ENCODE results near the gene TNS3. TPM values are rescaled to one million over a fixed set of nuclear protein-coding genes. Genes with fewer than 3 reads are reported as not detected.
"Not testable (repeated sequence)": the region's sequence is repeated elsewhere in the genome, so short reads cannot be mapped to it uniquely, and the experiment has no call there.

TNS3 gene
- polyA plus RNA-seq, 1 donor = 66.7 TPM

GRCh38 chr7:47444376-47445098, 137.4 kb downstream of the TNS3 start:
- 92% methylated on average over 2 of the region's 14 CpGs for WGBS (ENCODE audit: insufficient coverage, low lambda C conversion rate)
- H3K27me3 ChIP-seq (ENCODE audit: control insufficient read depth, insufficient read depth, low read length) = no peaks in the 10 kb centered on the region
- H3K36me3 ChIP-seq (ENCODE audit: control insufficient read depth, insufficient read depth, low read length) = peaks cover 25% of the 10 kb centered on the region
- H3K4me3 ChIP-seq (ENCODE audit: low read length) = no peak overlapping the region
- no peak for DNase-seq
- peaks cover 48% of the 10 kb centered on the region for H3K4me1 ChIP-seq (ENCODE audit: control insufficient read depth, insufficient read depth, low read length)
- no peak overlapping the region for H3K27ac ChIP-seq (ENCODE audit: low read length)
- no peaks in the 10 kb centered on the region for H3K9me3 ChIP-seq (ENCODE audit: control insufficient read depth, low read depth, low read length)

DNA sequence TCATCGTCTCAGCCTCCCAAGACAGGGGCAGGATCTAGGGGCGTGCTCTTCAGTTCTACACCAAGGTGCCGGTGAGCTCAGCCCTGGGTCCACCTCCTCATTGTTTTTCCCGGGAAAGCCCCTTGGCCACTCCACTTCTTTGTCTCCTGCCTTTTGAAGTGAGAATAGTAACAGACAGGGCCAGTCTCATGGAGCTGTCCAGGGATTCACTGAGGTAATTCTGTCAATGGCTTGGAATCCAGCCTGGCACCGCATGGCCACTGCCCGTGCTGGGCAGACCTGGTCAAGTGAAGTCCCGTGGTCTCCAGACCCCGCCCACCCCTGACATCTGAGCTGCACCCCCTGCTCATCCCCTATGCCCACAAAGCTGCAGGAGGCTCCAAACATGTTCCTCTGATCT, 138.9 kb downstream of the TNS3 start:
- no peaks in the 10 kb centered on the region for H3K27me3 ChIP-seq (ENCODE audit: control insufficient read depth, insufficient read depth, low read length)
- WGBS (ENCODE audit: insufficient coverage, low lambda C conversion rate) = no CpG with 5 or more reads among the region's 8 CpGs
- no peaks in the 10 kb centered on the region for H3K9me3 ChIP-seq (ENCODE audit: control insufficient read depth, low read depth, low read length)
- H3K27ac ChIP-seq (ENCODE audit: low read length) = no peak overlapping the region
- no peak for DNase-seq
- peaks cover 33% of the 10 kb centered on the region for H3K36me3 ChIP-seq (ENCODE audit: control insufficient read depth, insufficient read depth, low read length)
- H3K4me3 ChIP-seq (ENCODE audit: low read length) = no peak overlapping the region
- H3K4me1 ChIP-seq (ENCODE audit: control insufficient read depth, insufficient read depth, low read length) = peaks cover 56% of the 10 kb centered on the region

DNA sequence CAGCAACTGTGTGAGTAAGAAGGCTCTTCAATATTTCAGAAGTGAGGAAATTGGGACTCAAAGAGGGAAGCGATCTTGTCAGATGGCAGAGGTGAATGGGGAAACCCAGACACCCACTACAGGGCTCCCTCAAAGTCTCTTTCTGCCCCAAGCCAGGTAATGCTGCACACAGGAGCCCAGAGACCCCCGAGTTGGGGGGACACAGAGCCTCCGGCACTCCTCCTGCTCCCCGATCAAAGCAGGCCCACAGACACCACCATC, 139.4 kb downstream of the TNS3 start:
- H3K4me1 ChIP-seq (ENCODE audit: control insufficient read depth, insufficient read depth, low read length) = peaks cover 56% of the 10 kb centered on the region
- no CpG with 5 or more reads among the region's 4 CpGs for WGBS (ENCODE audit: insufficient coverage, low lambda C conversion rate)
- peaks cover 32% of the 10 kb centered on the region for H3K36me3 ChIP-seq (ENCODE audit: control insufficient read depth, insufficient read depth, low read length)
- no peaks in the 10 kb centered on the region for H3K9me3 ChIP-seq (ENCODE audit: control insufficient read depth, low read depth, low read length)
- H3K27ac ChIP-seq (ENCODE audit: low read length) = no peak overlapping the region
- no peak for DNase-seq
- H3K4me3 ChIP-seq (ENCODE audit: low read length) = no peak overlapping the region
- no peaks in the 10 kb centered on the region for H3K27me3 ChIP-seq (ENCODE audit: control insufficient read depth, insufficient read depth, low read length)

GRCh38 chr7:47441796-47442604, 139.9 kb downstream of the TNS3 start:
- no peaks in the 10 kb centered on the region for H3K27me3 ChIP-seq (ENCODE audit: control insufficient read depth, insufficient read depth, low read length)
- H3K27ac ChIP-seq (ENCODE audit: low read length) = no peak overlapping the region
- H3K9me3 ChIP-seq (ENCODE audit: control insufficient read depth, low read depth, low read length) = no peaks in the 10 kb centered on the region
- H3K4me1 ChIP-seq (ENCODE audit: control insufficient read depth, insufficient read depth, low read length) = peaks cover 54% of the 10 kb centered on the region
- WGBS (ENCODE audit: insufficient coverage, low lambda C conversion rate) = 20% methylated on average over 1 of the region's 11 CpGs
- H3K4me3 ChIP-seq (ENCODE audit: low read length) = no peak overlapping the region
- peaks cover 29% of the 10 kb centered on the region for H3K36me3 ChIP-seq (ENCODE audit: control insufficient read depth, insufficient read depth, low read length)
- no peak for DNase-seq

- not testable (repeated sequence) for H3K27me3 ChIP-seq (ENCODE audit: control insufficient read depth, insufficient read depth, low read length); H3K9me3 ChIP-seq (ENCODE audit: control insufficient read depth, low read depth, low read length); DNase-seq; H3K4me3 ChIP-seq (ENCODE audit: low read length); H3K27ac ChIP-seq (ENCODE audit: low read length)
- WGBS (ENCODE audit: insufficient coverage, low lambda C conversion rate) = no CpG with 5 or more reads among the region's 8 CpGs
- Histone ChIP-seq H3K36me3 (ENCODE audit: control insufficient read depth, insufficient read depth, low read length) (peaks cover 31% of the 10 kb centered on the region), H3K4me1 (ENCODE audit: control insufficient read depth, insufficient read depth, low read length) (peaks cover 45% of the 10 kb centered on the region)
Observed at GRCh38 chr7:47441048-47441447, 140.9 kb downstream of the TNS3 start.

DNA sequence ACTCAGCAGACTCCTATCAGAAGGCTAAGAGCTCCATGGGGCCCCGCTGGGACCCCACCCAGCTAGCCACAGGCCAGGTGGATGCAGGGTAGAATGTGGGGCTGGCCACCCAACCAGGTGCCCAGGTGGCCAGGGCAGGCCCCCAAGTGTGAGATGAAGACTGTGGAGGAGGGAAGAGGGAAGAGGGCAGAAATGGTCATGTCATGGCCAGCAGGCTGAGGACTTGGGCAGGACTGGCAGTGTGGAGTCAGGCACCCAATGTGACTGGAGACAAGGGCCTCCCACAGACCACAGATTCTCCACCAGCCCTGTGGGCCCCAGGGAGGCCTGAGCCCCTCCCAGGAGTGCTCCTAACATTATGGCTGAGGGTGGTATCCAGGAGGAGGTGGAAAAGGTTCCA, 141.6 kb downstream of the TNS3 start:
- Histone ChIP-seq H3K9me3 (ENCODE audit: control insufficient read depth, low read depth, low read length) (no peaks in the 10 kb centered on the region), H3K36me3 (ENCODE audit: control insufficient read depth, insufficient read depth, low read length) (peaks cover 35% of the 10 kb centered on the region), H3K27ac (ENCODE audit: low read length) (no peak overlapping the region), H3K4me1 (ENCODE audit: control insufficient read depth, insufficient read depth, low read length) (peaks cover 43% of the 10 kb centered on the region), H3K27me3 (ENCODE audit: control insufficient read depth, insufficient read depth, low read length) (no peaks in the 10 kb centered on the region), H3K4me3 (ENCODE audit: low read length) (no peak overlapping the region)
- no CpG with 5 or more reads among the region's 1 CpG for WGBS (ENCODE audit: insufficient coverage, low lambda C conversion rate)
- no peak for DNase-seq

DNA sequence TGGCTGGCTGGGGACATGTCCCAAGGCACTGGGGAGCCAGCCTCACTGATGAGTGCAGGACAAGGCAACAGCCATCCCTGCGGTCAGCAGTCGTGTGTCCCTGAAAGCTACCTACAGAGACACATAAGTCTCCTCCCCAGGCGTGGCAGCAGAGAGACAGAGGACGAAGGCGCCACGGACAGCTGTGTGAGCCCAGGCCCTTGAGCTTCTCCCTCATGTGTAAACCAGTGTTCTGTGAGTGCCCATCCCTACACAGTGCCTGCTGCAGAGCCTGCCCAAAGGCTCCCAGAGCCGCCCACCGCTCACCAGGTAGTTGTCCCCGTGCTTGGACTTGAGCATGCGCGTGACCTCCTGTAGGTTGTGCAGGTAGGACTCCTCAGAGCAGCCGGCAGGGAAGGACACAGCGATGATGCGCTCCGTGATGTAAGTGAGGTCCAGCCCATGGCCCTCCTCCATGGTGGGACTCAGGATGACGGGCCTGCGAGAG, 142.7 kb downstream of the TNS3 start:
- Histone ChIP-seq H3K4me1 (ENCODE audit: control insufficient read depth, insufficient read depth, low read length) (peaks cover 35% of the 10 kb centered on the region), H3K4me3 (ENCODE audit: low read length) (no peak overlapping the region), H3K27me3 (ENCODE audit: control insufficient read depth, insufficient read depth, low read length) (no peaks in the 10 kb centered on the region), H3K27ac (ENCODE audit: low read length) (no peak overlapping the region), H3K9me3 (ENCODE audit: control insufficient read depth, low read depth, low read length) (no peaks in the 10 kb centered on the region), H3K36me3 (ENCODE audit: control insufficient read depth, insufficient read depth, low read length) (peaks cover 46% of the 10 kb centered on the region)
- no peak for DNase-seq
- WGBS (ENCODE audit: insufficient coverage, low lambda C conversion rate) = no CpG with 5 or more reads among the region's 17 CpGs

DNA sequence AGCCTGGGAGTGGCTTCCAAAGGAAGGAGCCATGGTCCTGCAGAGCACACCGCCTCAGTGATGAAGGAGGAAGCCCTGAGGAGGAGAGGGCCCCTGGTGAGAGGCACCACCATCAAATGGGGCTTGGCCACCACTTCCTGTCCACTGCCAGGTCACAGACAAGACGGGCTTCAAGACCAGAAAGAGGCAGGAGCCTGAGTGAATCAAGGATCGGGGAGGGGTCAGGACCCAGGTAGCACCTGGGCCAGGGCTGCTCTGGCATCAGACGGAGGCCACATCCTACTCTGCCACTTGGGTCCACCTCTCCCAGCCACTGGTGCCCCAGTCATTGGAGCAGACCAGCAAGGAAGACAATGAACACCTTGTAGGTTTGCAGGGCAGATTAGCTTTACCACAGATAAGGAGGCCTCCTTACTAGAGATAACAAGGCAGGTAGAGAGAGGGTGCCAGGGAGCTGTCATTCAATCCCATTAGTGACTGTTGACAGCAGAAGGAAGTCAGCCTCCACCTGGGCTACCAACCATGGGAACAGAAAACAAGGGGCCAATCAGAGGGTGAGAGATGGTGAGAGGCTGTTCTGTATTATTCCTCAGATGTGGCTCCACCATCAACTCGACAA, 143.4 kb downstream of the TNS3 start:
- Histone ChIP-seq H3K27ac (ENCODE audit: low read length) (peak overlapping the region; percentile 2), H3K4me1 (ENCODE audit: control insufficient read depth, insufficient read depth, low read length) (peaks cover 35% of the 10 kb centered on the region), H3K9me3 (ENCODE audit: control insufficient read depth, low read depth, low read length) (no peaks in the 10 kb centered on the region), H3K36me3 (ENCODE audit: control insufficient read depth, insufficient read depth, low read length) (peaks cover 51% of the 10 kb centered on the region), H3K27me3 (ENCODE audit: control insufficient read depth, insufficient read depth, low read length) (no peaks in the 10 kb centered on the region), H3K4me3 (ENCODE audit: low read length) (no peak overlapping the region)
- DNase-seq = peak; percentile 21 to 57
- WGBS (ENCODE audit: insufficient coverage, low lambda C conversion rate) = no CpG with 5 or more reads among the region's 5 CpGs

GRCh38 chr7:47435889-47436312, 146.0 kb downstream of the TNS3 start:
- Histone ChIP-seq H3K27me3 (ENCODE audit: control insufficient read depth, insufficient read depth, low read length) (no peaks in the 10 kb centered on the region), H3K27ac (ENCODE audit: low read length) (no peak overlapping the region), H3K9me3 (ENCODE audit: control insufficient read depth, low read depth, low read length) (no peaks in the 10 kb centered on the region), H3K4me3 (ENCODE audit: low read length) (no peak overlapping the region), H3K4me1 (ENCODE audit: control insufficient read depth, insufficient read depth, low read length) (peaks cover 19% of the 10 kb centered on the region), H3K36me3 (ENCODE audit: control insufficient read depth, insufficient read depth, low read length) (peaks cover 62% of the 10 kb centered on the region)
- DNase-seq = peak; percentile 49 to 59
- 26% methylated on average over 3 of the region's 5 CpGs for WGBS (ENCODE audit: insufficient coverage, low lambda C conversion rate)

GRCh38 chr7:47433564-47433895, 148.4 kb downstream of the TNS3 start:
- no peak overlapping the region for H3K27ac ChIP-seq (ENCODE audit: low read length)
- no peak overlapping the region for H3K4me3 ChIP-seq (ENCODE audit: low read length)
- H3K36me3 ChIP-seq (ENCODE audit: control insufficient read depth, insufficient read depth, low read length) = peaks cover 47% of the 10 kb centered on the region
- 80% methylated on average over 1 of the region's 2 CpGs for WGBS (ENCODE audit: insufficient coverage, low lambda C conversion rate)
- peaks cover 6% of the 10 kb centered on the region for H3K4me1 ChIP-seq (ENCODE audit: control insufficient read depth, insufficient read depth, low read length)
- no peak for DNase-seq
- no peaks in the 10 kb centered on the region for H3K27me3 ChIP-seq (ENCODE audit: control insufficient read depth, insufficient read depth, low read length)
- no peaks in the 10 kb centered on the region for H3K9me3 ChIP-seq (ENCODE audit: control insufficient read depth, low read depth, low read length)

Measured in large intestine (tissue), 3 donors.